K562 (cell line): ENCODE measurements around the gene CACNA1C.

Experiments
- CTCF ChIP-seq, 3 experiments: IDR thresholded peaks in 2 of 3; conservative IDR thresholded peaks in 1 of 3; 2 replicates each; pipeline ENCODE4 v1.5.1; 2011 to 2012; ENCODE audit warnings: low read length in 3 of 3, mild to moderate bottlenecking in 3 of 3, control low read depth in 2 of 3, improper control_type of control experiment in 1 of 3, inconsistent platforms in 1 of 3, low read depth in 1 of 3, mixed read lengths in 1 of 3, moderate library complexity in 1 of 3; ENCODE audit not compliant: insufficient read depth in 2 of 3
- DPF2 ChIP-seq: fragments of 450-650 bp; IDR thresholded peaks from 2 replicates; pipeline ENCODE4 v1.6.1; 2016
- HDAC2 ChIP-seq: fragments of 450-650 bp; IDR thresholded peaks from 2 replicates; pipeline ENCODE4 v1.6.1; 2016; ENCODE audit warnings: mild to moderate bottlenecking
- HNRNPK ChIP-seq: fragments of 200-400 bp; formaldehyde crosslinking; IDR thresholded peaks from one replicate; pipeline ENCODE4 v1.6.1; 2018; ENCODE audit warnings: mild to moderate bottlenecking, low read depth, low read length; ENCODE audit not compliant: poor library complexity, severe bottlenecking
- MBD2 ChIP-seq: sonication (generic); IDR thresholded peaks from 2 replicates; pipeline ENCODE4 v1.6.1; 2016; ENCODE audit warnings: low read depth, borderline replicate concordance
- MLX ChIP-seq, 2 experiments: fragments of 450-650 bp in 1 of 2; sonication (generic) in 1 of 2; formaldehyde crosslinking; conservative IDR thresholded peaks; 2 replicates each; pipeline versions ENCODE4 v1.4.0 to v1.8.1; 2020 to 2022; ENCODE audit warnings: mild to moderate bottlenecking in 1 of 2, missing genetic modification reagents in 1 of 2
- MTF1 ChIP-seq: fragments of 250-450 bp; sonication (Bioruptor Pico); IDR thresholded peaks from 2 replicates; pipeline ENCODE4 v1.9.0; 2021; ENCODE audit warnings: moderate library complexity, mild to moderate bottlenecking, inconsistent platforms, borderline replicate concordance
- POLR2A ChIP-seq: fragments of 450-650 bp; conservative IDR thresholded peaks from 2 replicates; pipeline ENCODE4 v1.6.1; 2016
- RBM34 ChIP-seq: fragments of 200-400 bp; formaldehyde crosslinking; IDR thresholded peaks from 2 replicates; pipeline ENCODE4 v1.6.1; 2018; ENCODE audit warnings: low read length, borderline replicate concordance; ENCODE audit not compliant: insufficient read depth
- TAF1 ChIP-seq: IDR thresholded peaks from 2 replicates; pipeline ENCODE4 v1.6.1; 2011; ENCODE audit warnings: mild to moderate bottlenecking, low read length, moderate library complexity; ENCODE audit not compliant: insufficient read depth, control insufficient read depth, severe bottlenecking; ENCODE audit errors: extremely low read depth
- ZBTB49 ChIP-seq: sonication (generic); formaldehyde crosslinking; IDR thresholded peaks from 2 replicates; pipeline ENCODE4 v1.8.0; 2022; ENCODE audit warnings: missing genetic modification reagents, mild to moderate bottlenecking, borderline replicate concordance
- ZNF134 ChIP-seq: fragments of 250-450 bp; sonication (Bioruptor Pico); conservative IDR thresholded peaks from 2 replicates; pipeline ENCODE4 v1.4.0; 2020
- ZNF639 ChIP-seq, 2 experiments: fragments of 200-800 bp in 1 of 2; sonication (Bioruptor generic) in 1 of 2; sonication (generic) in 1 of 2; formaldehyde crosslinking in 1 of 2; IDR thresholded peaks in 1 of 2; conservative IDR thresholded peaks in 1 of 2; 2 replicates each; pipeline versions ENCODE4 v1.5.0 to v1.6.1; 2016 to 2020; ENCODE audit warnings: missing compliant biosample characterization in 1 of 2, missing genetic modification characterization in 1 of 2, missing genetic modification reagents in 1 of 2
- ZNF696 ChIP-seq: fragments of 250-450 bp; sonication (Bioruptor Pico); conservative IDR thresholded peaks from 2 replicates; pipeline ENCODE4 v1.4.0; 2020; ENCODE audit warnings: mild to moderate bottlenecking, moderate library complexity

GRCh38 chr12:2265461-2266167 is 212.8 kb downstream of the CACNA1C start:
- TF ChIP-seq HNRNPK (no peak), ZNF134 (CRISPR knock-in tag) (no peak), ZNF696 (CRISPR knock-in tag) (no peak), MLX (CRISPR knock-in tag; conservative IDR thresholded peaks at IDR 0.05) (no peak), MTF1 (CRISPR knock-in tag) (no peak), CTCF (IDR thresholded peaks at IDR 0.05 in 2 of 3, conservative IDR thresholded peaks at IDR 0.05 in 1 of 3; ENCODE audit: insufficient read depth in 2 of 3, low read depth in 1 of 3, low read length in 3 of 3) (no peak), MBD2 (no peak), TAF1 (no peak), HDAC2 (no peak), POLR2A (no peak), RBM34 (no peak), DPF2 (no peak), ZBTB49 (CRISPR knock-in tag) (no peak), ZNF639 (CRISPR knock-in tag; conservative IDR thresholded peaks at IDR 0.05 in 1 of 2, IDR thresholded peaks at IDR 0.05 in 1 of 2) (no peak)
